ENCODE data around the gene VSTM1.

VSTM1 gene

DNA sequence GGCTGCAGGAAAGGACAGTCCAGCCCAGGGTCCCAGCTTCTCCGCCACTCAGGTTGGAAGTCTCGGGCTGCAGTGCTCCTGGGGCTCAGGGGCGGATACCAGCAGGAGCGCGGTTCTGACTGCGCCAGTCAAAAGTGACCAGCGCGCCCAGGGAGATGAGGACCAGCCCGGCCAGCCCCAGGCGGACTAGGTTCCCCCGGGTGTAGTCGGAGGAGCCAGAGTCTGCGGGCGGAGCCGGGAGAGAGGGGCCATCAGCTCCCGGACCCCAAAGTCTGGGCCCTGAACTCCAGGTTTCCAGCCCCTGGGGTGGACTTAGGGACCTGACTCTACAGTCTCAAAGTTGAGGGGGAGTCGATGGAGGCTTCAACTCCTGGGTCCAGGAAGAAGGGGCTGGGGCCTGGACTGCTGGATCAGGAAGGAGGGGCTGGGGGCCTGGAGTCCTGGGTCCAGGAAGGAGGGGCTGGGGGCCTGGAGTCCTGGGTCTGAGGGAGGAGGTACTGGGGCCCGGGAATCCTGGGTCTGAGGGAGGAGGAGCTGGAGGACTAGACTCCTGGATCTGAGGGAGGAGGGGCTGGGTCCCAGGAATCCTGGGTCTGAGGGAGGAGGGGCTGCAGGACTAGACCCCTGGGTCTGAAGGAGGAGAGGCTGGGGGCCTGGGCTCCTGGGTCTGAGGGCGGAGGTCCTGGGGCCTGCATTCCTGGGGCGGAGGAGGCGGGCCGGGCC lies 31.6 kb upstream of the VSTM1 start:
- Histone ChIP-seq H3K9ac (ENCODE audit: low read length) (no peak overlapping the region), H3K27me3 (ENCODE audit: low read depth, low read length) (no peaks in the 10 kb centered on the region), H3K4me3 (ENCODE audit: low read length) (no peak overlapping the region), H3K4me2 (ENCODE audit: low read length) (no peak overlapping the region), H2AFZ (ENCODE audit: low read depth, low read length) (no peak overlapping the region), H3K36me3 (replicated peaks; ENCODE audit: low read depth, low read length) (no peaks in the 10 kb centered on the region), H3K4me1 (ENCODE audit: low read length) (peaks cover 6% of the 10 kb centered on the region; the same call in 1 of the 2 replicates), H3K27ac (ENCODE audit: low read length) (no peak overlapping the region), H4K20me1 (ENCODE audit: insufficient read depth, low read length) (no peaks in the 10 kb centered on the region), H3K9me3 (ENCODE audit: insufficient read depth, low read length) (no peaks in the 10 kb centered on the region), H3K79me2 (ENCODE audit: low read length) (no peaks in the 10 kb centered on the region)
- no peak for TF ChIP-seq EZH2phosphoT487 (IDR thresholded peaks at IDR 0.05; ENCODE audit: low read depth)
- TF ChIP-seq, protein P1, sequence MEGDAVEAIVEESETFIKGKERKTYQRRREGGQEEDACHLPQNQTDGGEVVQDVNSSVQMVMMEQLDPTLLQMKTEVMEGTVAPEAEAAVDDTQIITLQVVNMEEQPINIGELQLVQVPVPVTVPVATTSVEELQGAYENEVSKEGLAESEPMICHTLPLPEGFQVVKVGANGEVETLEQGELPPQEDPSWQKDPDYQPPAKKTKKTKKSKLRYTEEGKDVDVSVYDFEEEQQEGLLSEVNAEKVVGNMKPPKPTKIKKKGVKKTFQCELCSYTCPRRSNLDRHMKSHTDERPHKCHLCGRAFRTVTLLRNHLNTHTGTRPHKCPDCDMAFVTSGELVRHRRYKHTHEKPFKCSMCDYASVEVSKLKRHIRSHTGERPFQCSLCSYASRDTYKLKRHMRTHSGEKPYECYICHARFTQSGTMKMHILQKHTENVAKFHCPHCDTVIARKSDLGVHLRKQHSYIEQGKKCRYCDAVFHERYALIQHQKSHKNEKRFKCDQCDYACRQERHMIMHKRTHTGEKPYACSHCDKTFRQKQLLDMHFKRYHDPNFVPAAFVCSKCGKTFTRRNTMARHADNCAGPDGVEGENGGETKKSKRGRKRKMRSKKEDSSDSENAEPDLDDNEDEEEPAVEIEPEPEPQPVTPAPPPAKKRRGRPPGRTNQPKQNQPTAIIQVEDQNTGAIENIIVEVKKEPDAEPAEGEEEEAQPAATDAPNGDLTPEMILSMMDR (IDR thresholded peaks at IDR 0.05; ENCODE audit: low read depth, low read length): no peak

- TF ChIP-seq EZH2phosphoT487 (IDR thresholded peaks at IDR 0.05; ENCODE audit: low read depth): no peak
- TF ChIP-seq, protein P1 (IDR thresholded peaks at IDR 0.05; ENCODE audit: low read depth, low read length): no peak
- Histone ChIP-seq H3K4me1 (ENCODE audit: low read length) (peaks cover 6% of the 10 kb centered on the region; the same call in 1 of the 2 replicates), H3K36me3 (replicated peaks; ENCODE audit: low read depth, low read length) (no peaks in the 10 kb centered on the region), H3K9me3 (ENCODE audit: insufficient read depth, low read length) (no peaks in the 10 kb centered on the region), H3K4me3 (ENCODE audit: low read length) (no peak overlapping the region), H4K20me1 (ENCODE audit: insufficient read depth, low read length) (no peaks in the 10 kb centered on the region), H3K4me2 (ENCODE audit: low read length) (no peak overlapping the region), H3K79me2 (ENCODE audit: low read length) (no peaks in the 10 kb centered on the region), H2AFZ (ENCODE audit: low read depth, low read length) (no peak overlapping the region), H3K9ac (ENCODE audit: low read length) (no peak overlapping the region), H3K27me3 (ENCODE audit: low read depth, low read length) (no peaks in the 10 kb centered on the region), H3K27ac (ENCODE audit: low read length) (no peak overlapping the region)
These were observed 30.8 kb upstream of the VSTM1 start for GRCh38 chr19:54094426-54095000.

- Histone ChIP-seq H3K4me2 (ENCODE audit: low read length) (no peak overlapping the region), H3K36me3 (replicated peaks; ENCODE audit: low read depth, low read length) (no peaks in the 10 kb centered on the region), H3K4me1 (ENCODE audit: low read length) (no peaks in the 10 kb centered on the region), H2AFZ (ENCODE audit: low read depth, low read length) (no peak overlapping the region), H3K79me2 (ENCODE audit: low read length) (no peaks in the 10 kb centered on the region), H4K20me1 (ENCODE audit: insufficient read depth, low read length) (no peaks in the 10 kb centered on the region), H3K9ac (ENCODE audit: low read length) (no peak overlapping the region), H3K27ac (ENCODE audit: low read length) (no peak overlapping the region), H3K27me3 (ENCODE audit: low read depth, low read length) (no peaks in the 10 kb centered on the region), H3K9me3 (ENCODE audit: insufficient read depth, low read length) (0 out of 2 replicates have a peak, but pooled peaks cover 2% of the 10 kb centered on the region), H3K4me3 (ENCODE audit: low read length) (no peak overlapping the region)
- TF ChIP-seq, protein P1 (IDR thresholded peaks at IDR 0.05; ENCODE audit: low read depth, low read length): no peak
These were observed 20.7 kb upstream of the VSTM1 start for GRCh38 chr19:54084410-54084809.

DNA sequence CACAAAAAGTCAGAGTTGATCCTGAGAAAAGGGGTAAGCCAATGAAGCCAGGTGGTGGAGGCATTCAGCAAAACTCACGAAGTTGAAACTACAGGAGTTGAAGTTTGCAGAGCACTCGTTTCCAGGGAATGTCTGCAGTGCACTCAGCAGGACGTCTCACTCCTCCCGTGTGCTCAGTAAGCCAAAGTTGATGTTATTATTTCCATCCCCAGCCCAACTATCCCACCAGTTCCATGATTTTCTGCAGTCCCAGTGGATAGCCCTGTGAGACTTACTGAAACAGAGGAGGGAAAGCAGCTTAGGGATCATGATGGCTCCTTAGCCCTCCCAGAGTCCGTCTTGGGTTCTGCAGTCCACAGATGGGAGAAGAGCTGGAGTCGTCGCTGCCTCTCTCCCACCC lies 17.3 kb upstream of the VSTM1 start, which contains the start of gene TARM1:
Gene TARM1, minus strand, starts transcription at position 334 of the 400 bp plus-strand sequence. Its CDS starts 25 bp downstream, at position 309.
- H3K36me3 ChIP-seq (replicated peaks; ENCODE audit: low read depth, low read length): no peaks in the 10 kb centered on the region
- H3K27ac ChIP-seq (ENCODE audit: low read length): no peak within 1 kb of the TSS
- TF ChIP-seq, protein P1 (IDR thresholded peaks at IDR 0.05; ENCODE audit: low read depth, low read length): no peak
- no peak for TF ChIP-seq EZH2phosphoT487 (IDR thresholded peaks at IDR 0.05; ENCODE audit: low read depth)
- no peak within 1 kb of the TSS for H2AFZ ChIP-seq (ENCODE audit: low read depth, low read length)
- H3K4me1 ChIP-seq (ENCODE audit: low read length): no peaks in the 10 kb centered on the region
- H3K79me2 ChIP-seq (ENCODE audit: low read length): no peaks in the 10 kb centered on the region
- no peak within 1 kb of the TSS for H3K4me2 ChIP-seq (ENCODE audit: low read length)
- 0 out of 2 replicates have a peak, but pooled peaks cover 2% of the 10 kb centered on the region for H3K9me3 ChIP-seq (ENCODE audit: insufficient read depth, low read length)
- no peak within 1 kb of the TSS for H3K4me3 ChIP-seq (ENCODE audit: low read length)
- H3K27me3 ChIP-seq (ENCODE audit: low read depth, low read length): no peaks in the 10 kb centered on the region
- H4K20me1 ChIP-seq (ENCODE audit: insufficient read depth, low read length): no peaks in the 10 kb centered on the region
- H3K9ac ChIP-seq (ENCODE audit: low read length): no peak within 1 kb of the TSS
